DMS114 treated with DMSO at 0.1 percent for 48 hours (cell line): Measurements from ENCODE around the gene TRMO.

Experiments used
- DNase-seq: peaks from one replicate; lab custom pipeline; 2025; ENCODE audit not compliant: unreplicated experiment; lab: John Stamatoyannopoulos, UW

Gene TRMO

GRCh38 chr9:97904725-97905124 is 17.6 kb downstream of the TRMO start:
- no peak for DNase-seq

- DNase-seq = no peak
Observed at GRCh38 chr9:97903177-97903576, 19.1 kb downstream of the TRMO start.

- DNase-seq = peak; percentile 32
Observed at GRCh38 chr9:97900738-97901565, 21.3 kb downstream of the TRMO start.

- no peak for DNase-seq
Observed at GRCh38 chr9:97900103-97900737, 22.1 kb downstream of the TRMO start.

- no peak for DNase-seq
Observed at GRCh38 chr9:97895695-97896332, 26.5 kb downstream of the TRMO start.

GRCh38 chr9:97895211-97895610 is 27.1 kb downstream of the TRMO start:
- no peak for DNase-seq

- DNase-seq = no peak
Observed at GRCh38 chr9:97892421-97892820, 29.9 kb downstream of the TRMO start.

- no peak for DNase-seq
Observed at GRCh38 chr9:97891736-97892135, 30.6 kb downstream of the TRMO start.

- DNase-seq = no peak
Observed at GRCh38 chr9:97889941-97890887, 32.1 kb downstream of the TRMO start.

- DNase-seq = no peak
Observed at GRCh38 chr9:97880336-97880735, 42.0 kb downstream of the TRMO start.

GRCh38 chr9:97876061-97876460 is 46.2 kb downstream of the TRMO start:
- no peak for DNase-seq

- DNase-seq = no peak
Observed at GRCh38 chr9:97875111-97875510, 47.2 kb downstream of the TRMO start.

GRCh38 chr9:97874624-97875023 is 47.7 kb downstream of the TRMO start:
- no peak for DNase-seq

- DNase-seq = no peak
Observed at GRCh38 chr9:97873882-97874281, 48.4 kb downstream of the TRMO start.

GRCh38 chr9:97873425-97873824 is 48.9 kb downstream of the TRMO start:
- no peak for DNase-seq

- DNase-seq = no peak
Observed at GRCh38 chr9:97868859-97869258, 53.4 kb downstream of the TRMO start.

- no peak for DNase-seq
Observed at GRCh38 chr9:97866848-97867247, 55.5 kb downstream of the TRMO start.

GRCh38 chr9:97866300-97866699 is 56.0 kb downstream of the TRMO start:
- no peak for DNase-seq

GRCh38 chr9:97864396-97864795 is 57.9 kb downstream of the TRMO start:
- DNase-seq = no peak

- DNase-seq = no peak
Observed at GRCh38 chr9:97863314-97863713, 59.0 kb downstream of the TRMO start.

GRCh38 chr9:97861148-97861475 is 61.2 kb downstream of the TRMO start:
- DNase-seq = no peak
